ENCODE measurements around the gene SCFD2. TPM values are rescaled to one million over a fixed set of nuclear protein-coding genes. Genes with fewer than 3 reads are reported as not detected.

The SCFD2 gene
- polyA plus RNA-seq, 1 of the 3 experiments (the other 2 are of a cell fraction), result 14.1 TPM

- TF ChIP-seq, protein P1, sequence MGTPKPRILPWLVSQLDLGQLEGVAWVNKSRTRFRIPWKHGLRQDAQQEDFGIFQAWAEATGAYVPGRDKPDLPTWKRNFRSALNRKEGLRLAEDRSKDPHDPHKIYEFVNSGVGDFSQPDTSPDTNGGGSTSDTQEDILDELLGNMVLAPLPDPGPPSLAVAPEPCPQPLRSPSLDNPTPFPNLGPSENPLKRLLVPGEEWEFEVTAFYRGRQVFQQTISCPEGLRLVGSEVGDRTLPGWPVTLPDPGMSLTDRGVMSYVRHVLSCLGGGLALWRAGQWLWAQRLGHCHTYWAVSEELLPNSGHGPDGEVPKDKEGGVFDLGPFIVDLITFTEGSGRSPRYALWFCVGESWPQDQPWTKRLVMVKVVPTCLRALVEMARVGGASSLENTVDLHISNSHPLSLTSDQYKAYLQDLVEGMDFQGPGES (IDR thresholded peaks at IDR 0.05; ENCODE audit: low read depth, low read length), result no peak
Measured at GRCh38 chr4:53003959-53004358, 361.9 kb downstream of the SCFD2 start (continued).

DNA sequence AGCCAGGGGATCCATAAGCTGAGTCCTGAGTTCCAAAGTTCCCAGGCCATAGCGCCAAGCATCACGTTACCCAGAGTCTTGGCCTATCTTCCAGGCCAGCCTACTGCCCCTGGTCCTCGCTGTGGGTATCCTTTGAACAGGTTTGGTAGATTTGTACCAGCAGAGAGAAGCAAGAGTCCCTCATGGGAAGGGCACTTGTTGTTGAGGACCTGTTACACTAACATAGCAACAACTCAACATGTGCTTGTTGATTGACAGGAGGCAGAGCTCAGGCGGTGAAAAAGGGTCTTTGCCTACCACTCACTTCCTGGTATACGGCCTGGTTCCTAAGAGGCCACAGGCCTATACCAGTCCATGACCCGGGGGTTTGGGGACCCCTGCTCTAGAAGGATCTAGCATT, 365.3 kb downstream of the SCFD2 start:
- Histone ChIP-seq H3K27me3 (ENCODE audit: insufficient read depth) (no peaks in the 10 kb centered on the region), H3F3A (replicated peaks; ENCODE audit: insufficient read depth) (no peaks in the 10 kb centered on the region), H4K20me1 (ENCODE audit: insufficient read depth) (no peaks in the 10 kb centered on the region), H3K4me2 (no peak overlapping the region), H3K4me3 (ENCODE audit: low read depth in 2 of 2, low read length in 1 of 2) (no peak overlapping the region), H3K9ac (no peak overlapping the region), H2AFZ (ENCODE audit: low read depth) (no peak overlapping the region), H3K9me3 (no peaks in the 10 kb centered on the region), H3K79me2 (ENCODE audit: insufficient read depth) (no peaks in the 10 kb centered on the region), H3K36me3 (replicated peaks in 1 of 2; ENCODE audit: control insufficient read depth in 1 of 2, insufficient read depth in 2 of 2, low read length in 1 of 2) (no peaks in the 10 kb centered on the region), H3K4me1 (ENCODE audit: control insufficient read depth in 1 of 2, insufficient read depth in 2 of 2, low read depth in 1 of 2, low read length in 1 of 2) (peaks cover 0 to 30% of the 10 kb centered on the region in 2 experiments; a peak in 2 of 4 replicates), H3K27ac (ENCODE audit: low read depth in 2 of 2, low read length in 1 of 2) (no peak overlapping the region; a peak in 1 of 4 replicates), H3K9me2 (no peaks in the 10 kb centered on the region)
- CTCF ChIA-PET, result interaction anchor here (1.5 kb wide), 1 partner anchor 15 kb away, joined by 4 read pairs; no protein-coding TSS in a partner anchor
- POLR2A ChIA-PET, result no interaction called here
- no peak for DNase-seq
- TF ChIP-seq RFX5 (IDR thresholded peaks at IDR 0.05; ENCODE audit: low read length), result no peak
- TF ChIP-seq FOSL2 (IDR thresholded peaks at IDR 0.05; ENCODE audit: borderline replicate concordance, low read depth), result no peak
- TF ChIP-seq GABPA (IDR thresholded peaks at IDR 0.05; ENCODE audit: low read depth), result no peak
- no peak for TF ChIP-seq SIN3A (IDR thresholded peaks at IDR 0.05; ENCODE audit: borderline replicate concordance, low read depth, low read length)
- WGBS (ENCODE audit: low lambda C conversion rate), result 93% methylated on average over 6 of the region's 6 CpGs

DNA sequence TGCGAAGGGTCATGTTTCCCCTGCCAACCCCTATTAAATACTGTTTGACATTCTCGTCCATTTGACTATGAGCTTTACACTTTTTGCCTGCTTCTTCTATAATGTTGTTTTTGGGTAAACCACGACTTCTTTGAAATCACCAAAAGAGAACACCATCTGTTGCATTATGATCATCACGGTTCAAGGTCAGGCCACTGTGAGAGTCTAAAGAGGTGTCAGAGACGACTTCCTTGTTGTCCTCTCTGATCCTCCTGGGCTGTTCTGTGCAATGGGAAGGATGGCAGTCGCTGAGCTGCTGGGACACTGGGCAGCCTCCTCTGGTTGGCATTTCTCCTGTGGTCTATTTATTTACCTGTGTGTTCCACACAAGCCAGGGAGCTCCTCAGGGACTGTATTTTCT, 366.2 kb downstream of the SCFD2 start:
- Histone ChIP-seq H3K79me2 (ENCODE audit: insufficient read depth) (no peaks in the 10 kb centered on the region), H3K9me3 (no peaks in the 10 kb centered on the region), H3K4me2 (no peak overlapping the region), H3K27ac (ENCODE audit: low read depth in 2 of 2, low read length in 1 of 2) (no peak overlapping the region; a peak in 1 of 4 replicates), H3K9me2 (no peaks in the 10 kb centered on the region), H3K4me3 (ENCODE audit: low read depth in 2 of 2, low read length in 1 of 2) (no peak overlapping the region), H2AFZ (ENCODE audit: low read depth) (no peak overlapping the region), H3K4me1 (ENCODE audit: control insufficient read depth in 1 of 2, insufficient read depth in 2 of 2, low read depth in 1 of 2, low read length in 1 of 2) (peaks cover 0 to 36% of the 10 kb centered on the region in 2 experiments; a peak in 2 of 4 replicates), H3K36me3 (replicated peaks in 1 of 2; ENCODE audit: control insufficient read depth in 1 of 2, insufficient read depth in 2 of 2, low read length in 1 of 2) (no peaks in the 10 kb centered on the region), H3F3A (replicated peaks; ENCODE audit: insufficient read depth) (no peaks in the 10 kb centered on the region), H3K27me3 (ENCODE audit: insufficient read depth) (no peaks in the 10 kb centered on the region), H4K20me1 (ENCODE audit: insufficient read depth) (no peaks in the 10 kb centered on the region), H3K9ac (no peak overlapping the region)
- no peak for DNase-seq
- 92% methylated on average over 6 of the region's 6 CpGs for WGBS (ENCODE audit: low lambda C conversion rate)
- CTCF ChIA-PET, result interaction anchor here (1.5 kb wide), 1 partner anchor 16 kb away, joined by 4 read pairs; no protein-coding TSS in a partner anchor
- POLR2A ChIA-PET, result interaction anchor here (1.0 kb wide), 1 partner anchor 288 kb away, joined by 3 read pairs; no protein-coding TSS in a partner anchor
- TF ChIP-seq RAD21 (IDR thresholded peaks at IDR 0.05; ENCODE audit: low read length), result no peak
- no peak for TF ChIP-seq EP300 (IDR thresholded peaks at IDR 0.05; ENCODE audit: borderline replicate concordance in 1 of 2, low read depth in 1 of 2, low read length in 1 of 2)
- TF ChIP-seq FOXJ3 (CRISPR knock-in tag; IDR thresholded peaks at IDR 0.05), result no peak
- TF ChIP-seq TEAD4 (IDR thresholded peaks at IDR 0.05; ENCODE audit: borderline replicate concordance, insufficient read depth), result no peak
- TF ChIP-seq USF1 (IDR thresholded peaks at IDR 0.05; ENCODE audit: borderline replicate concordance, low read depth), result no peak
- TF ChIP-seq REST (IDR thresholded peaks at IDR 0.05; ENCODE audit: low read depth, low read length), result no peak
- no peak for TF ChIP-seq ELF1 (IDR thresholded peaks at IDR 0.05)
- TF ChIP-seq POLR2AphosphoS5 (IDR thresholded peaks at IDR 0.05; ENCODE audit: low read depth, low read length), result no peak
- no peak for TF ChIP-seq RFX5 (IDR thresholded peaks at IDR 0.05; ENCODE audit: low read length)
- no peak for TF ChIP-seq SMC3 (IDR thresholded peaks at IDR 0.05; ENCODE audit: low read depth, low read length)
- TF ChIP-seq NFIC (IDR thresholded peaks at IDR 0.05; ENCODE audit: borderline replicate concordance), result no peak
- TF ChIP-seq EZH2phosphoT487 (IDR thresholded peaks at IDR 0.05; ENCODE audit: borderline replicate concordance, low read depth), result no peak
- no peak for TF ChIP-seq ZBTB33 (IDR thresholded peaks at IDR 0.05; ENCODE audit: borderline replicate concordance, low read depth)
- no peak for TF ChIP-seq CHD2 (IDR thresholded peaks at IDR 0.05; ENCODE audit: low read length, partially characterized antibody)
